Panc1 (cell line): ENCODE data around the gene DEPDC1. TPM values are rescaled to one million over a fixed set of nuclear protein-coding genes. Genes with fewer than 3 reads are reported as not detected.

Source experiments
- ATAC-seq: fragments of 200-7000 bp; cut with Tn5 transposase; 2 replicates; pipeline ENCODE4 v1.9.1; 2020; ENCODE audit warnings: mild to moderate bottlenecking, moderate library complexity
- BruUV-seq: library from RNA; stranded (reverse); fragments of 400-500 nt; replicated peaks from 2 replicates; lab custom pipeline; 2021; lab: Mats Ljungman, UMichigan
- CTCF ChIA-PET: fragments of 300-600 bp; sonication (Branson Sonifier 250); formaldehyde crosslinking; loops from one replicate; lab custom pipeline; 2022; ENCODE audit warnings: antibody characterized with exemption; lab: Charles Lee
- POLR2A ChIA-PET: fragments of 300-600 bp; sonication (Branson Sonifier 250); formaldehyde crosslinking; loops from one replicate; lab custom pipeline; 2022; ENCODE audit warnings: antibody characterized with exemption; lab: Charles Lee
- DNase-seq: peaks from one replicate; pipeline ENCODE4 v3.0.0-alpha.2; 2010; ENCODE audit warnings: low read depth, low spot score
- H3K27ac ChIP-seq: 2 replicates; pipeline ENCODE4 v1.5.1; 2011; ENCODE audit warnings: mild to moderate bottlenecking, low read length, inconsistent platforms
- H3K27me3 ChIP-seq: fragments of 200-500 bp; sonication (Bioruptor generic); 2 replicates; pipeline ENCODE4 v1.6.0; 2014; ENCODE audit warnings: low read length, inconsistent platforms; ENCODE audit not compliant: control insufficient read depth, insufficient read depth
- H3K36me3 ChIP-seq: fragments of 200-500 bp; sonication (Bioruptor generic); 2 replicates; pipeline ENCODE4 v1.5.1; 2014; ENCODE audit warnings: inconsistent platforms, mild to moderate bottlenecking, low read length, moderate library complexity; ENCODE audit not compliant: control insufficient read depth, insufficient read depth
- H3K4me1 ChIP-seq: 2 replicates; pipeline ENCODE4 v1.5.1; 2011; ENCODE audit warnings: inconsistent platforms, mild to moderate bottlenecking, low read length, moderate library complexity; ENCODE audit not compliant: control insufficient read depth, insufficient read depth
- H3K4me3 ChIP-seq, 2 experiments: 2 replicates each; pipeline ENCODE4 v1.5.1; 2011 to 2012; ENCODE audit warnings: low read depth in 2 of 2, low read length in 2 of 2, mild to moderate bottlenecking in 2 of 2, inconsistent platforms in 1 of 2, moderate library complexity in 1 of 2
- H3K9me3 ChIP-seq: fragments of 200-500 bp; sonication (Bioruptor generic); 2 replicates; pipeline ENCODE4 v1.5.1; 2014; ENCODE audit warnings: low read depth, mild to moderate bottlenecking, inconsistent platforms, low read length, moderate library complexity; ENCODE audit not compliant: control insufficient read depth, insufficient read depth
- CTCF ChIP-seq: fragments of 450-650 bp; IDR thresholded peaks from 2 replicates; pipeline ENCODE4 v1.5.1; 2017; ENCODE audit warnings: mild to moderate bottlenecking
- POLR2AphosphoS5 ChIP-seq: IDR thresholded peaks from 2 replicates; pipeline ENCODE4 v1.6.1; 2012; ENCODE audit warnings: mild to moderate bottlenecking, low read depth, low read length, moderate library complexity
- REST ChIP-seq, 2 experiments: IDR thresholded peaks; 2 replicates each; pipeline ENCODE4 v1.6.1; 2011 to 2012; ENCODE audit warnings: low read depth in 2 of 2, control low read depth in 1 of 2, low read length in 1 of 2, mild to moderate bottlenecking in 1 of 2, moderate library complexity in 1 of 2; ENCODE audit not compliant: insufficient read depth in 1 of 2
- SIN3A ChIP-seq: IDR thresholded peaks from 2 replicates; pipeline ENCODE4 v1.6.1; 2012; ENCODE audit warnings: low read depth, mild to moderate bottlenecking, low read length, moderate library complexity, borderline replicate concordance; ENCODE audit not compliant: insufficient read depth
- TCF7L2 ChIP-seq: IDR thresholded peaks from 2 replicates; pipeline ENCODE4 v1.6.1; 2011; ENCODE audit warnings: mild to moderate bottlenecking, low read depth, low read length, inconsistent platforms
- in situ Hi-C: cut with HindIII; loops from 2 replicates; pipeline ENCODE4 v1.10.0; 2016; ENCODE audit warnings: low sequenced_read_pairs, low pct_unique_long_range_greater_than_20kb
- intact Hi-C: fragments of 100-400 bp; cut with micrococcal nuclease; formaldehyde crosslinking; loops from one replicate; pipeline ENCODE4 v1.10.0; 2022; ENCODE audit not compliant: unreplicated experiment
- total RNA-seq: library from RNA; stranded (reverse); gene quantifications from one replicate; pipeline ENCODE4 v1.2.1, GENCODE V29; 2021; ENCODE audit not compliant: unreplicated experiment

Gene DEPDC1
- total RNA-seq, 1 experiment from 2014 or later = 43.0 TPM

- peak overlapping the region; percentile 97 for H3K27ac ChIP-seq
These were observed 758 bp downstream of the DEPDC1 start for GRCh38 chr1:68495968-68496679.

GRCh38 chr1:68495532-68495931 lies 1.4 kb downstream of the DEPDC1 start:
- in situ Hi-C loops = no loop called here
- ChIA-PET CTCF (no interaction called here), POLR2A (interaction anchor here (0.6 to 0.7 kb wide), 2 partner anchors 646 to 677 kb away, joined by 3 to 4 read pairs; no protein-coding TSS in a partner anchor)
- Histone ChIP-seq H3K9me3 (no peaks in the 10 kb centered on the region), H3K27ac (peak overlapping the region; percentile 97), H3K36me3 (peaks cover 22% of the 10 kb centered on the region), H3K4me3 (peak overlapping the region; percentile 95 to 97), H3K27me3 (no peaks in the 10 kb centered on the region), H3K4me1 (peaks cover 9% of the 10 kb centered on the region; the same call in 1 of the 2 replicates)
- TF ChIP-seq POLR2AphosphoS5 (no peak), SIN3A (no peak), REST (IDR thresholded peaks at IDR 0.05; ENCODE audit: insufficient read depth in 1 of 2, low read depth in 2 of 2, low read length in 1 of 2) (no peak), TCF7L2 (no peak), CTCF (no peak)
- DNase-seq = no peak
- BruUV-seq = no TSS peak
- intact Hi-C loops = no loop called here
- ATAC-seq = no peak

More at GRCh38 chr1:68495968-68496679, 758 bp downstream of the DEPDC1 start:
- peak; percentile 10 for DNase-seq
- no peak for ATAC-seq
- Histone ChIP-seq H3K4me3 (peak overlapping the region; percentile 95 to 97), H3K27me3 (no peaks in the 10 kb centered on the region), H3K4me1 (peaks cover 9% of the 10 kb centered on the region; the same call in 1 of the 2 replicates), H3K9me3 (no peaks in the 10 kb centered on the region), H3K36me3 (peaks cover 22% of the 10 kb centered on the region)
- ChIA-PET POLR2A (no interaction called here), CTCF (no interaction called here)
- no TSS peak for BruUV-seq
- in situ Hi-C loops = no loop called here
- TF ChIP-seq CTCF (no peak), TCF7L2 (no peak), REST (IDR thresholded peaks at IDR 0.05; ENCODE audit: insufficient read depth in 1 of 2, low read depth in 2 of 2, low read length in 1 of 2) (no peak), POLR2AphosphoS5 (no peak), SIN3A (no peak)
- intact Hi-C loops = no loop called here
